ENCODE measurements around the gene PLD4. TPM values are rescaled to one million over a fixed set of nuclear protein-coding genes. Genes with fewer than 3 reads are reported as not detected.

Gene PLD4
- polyA plus RNA-seq, 3 donors = 12.2 to 15.5 (median 15.1) TPM

- Histone ChIP-seq H3K79me2 (ENCODE audit: insufficient read depth, low read length) (no peaks in the 10 kb centered on the region), H3K4me2 (replicated peaks; ENCODE audit: extremely low read depth, low read length, poor library complexity, severe bottlenecking) (no peak overlapping the region), H3K4me1 (ENCODE audit: control insufficient read depth in 1 of 2, insufficient read depth in 2 of 2, low read length in 2 of 2) (peaks cover 0 to 5% of the 10 kb centered on the region in 2 donors), H2AFZ (ENCODE audit: insufficient read depth, low read depth, low read length, poor library complexity, severe bottlenecking) (no peak overlapping the region), H3K9me3 (replicated peaks in 1 of 2; ENCODE audit: control insufficient read depth in 1 of 2, insufficient read depth in 1 of 2, low read length in 2 of 2) (peaks cover 0 to 2% of the 10 kb centered on the region in 2 donors), H3K27ac (ENCODE audit: low read depth in 1 of 2, low read length in 2 of 2) (no peak overlapping the region), H3K9ac (ENCODE audit: insufficient read depth, low read length, poor library complexity, severe bottlenecking) (no peak overlapping the region), H3K4me3 (replicated peaks in 1 of 3; ENCODE audit: low read depth in 2 of 3, low read length in 3 of 3) (no peak overlapping the region), H3K36me3 (replicated peaks in 1 of 2; ENCODE audit: control insufficient read depth in 1 of 2, insufficient read depth in 2 of 2, low read length in 2 of 2) (no peaks in the 10 kb centered on the region), H4K20me1 (ENCODE audit: insufficient read depth, low read length) (no peaks in the 10 kb centered on the region), H3K27me3 (ENCODE audit: control insufficient read depth in 2 of 2, insufficient read depth in 2 of 2, low read length in 2 of 2) (no peaks in the 10 kb centered on the region)
- no peak overlapping the region for H3K4me3 Mint-ChIP-seq
- 98% methylated on average over 8 of the region's 8 CpGs for WGBS (ENCODE audit: insufficient coverage)
- TF ChIP-seq CTCF (IDR thresholded peaks at IDR 0.05) = no peak
- peaks cover 10 to 17% (median 10%) of the 10 kb centered on the region in 3 donors for H3K27me3 Mint-ChIP-seq (ENCODE audit: low read depth in 3 of 3)
- H3K27ac Mint-ChIP-seq = peak overlapping the region in 1 of 7 donors; percentile 23
- peaks cover 7% of the 10 kb centered on the region for H3K4me1 Mint-ChIP-seq
- intact Hi-C loops (cut with micrococcal nuclease) = no loop called here
- H3K9me3 Mint-ChIP-seq = peaks cover 0 to 5% (median 0%) of the 10 kb centered on the region in 7 donors
- no peaks in the 10 kb centered on the region for H3K36me3 Mint-ChIP-seq
- DNase-seq = no peak
Measured at GRCh38 chr14:104875811-104876210, 48.9 kb upstream of the PLD4 start.

GRCh38 chr14:104876251-104876699 lies 48.4 kb upstream of the PLD4 start:
- no peaks in the 10 kb centered on the region for H3K79me2 ChIP-seq (ENCODE audit: insufficient read depth, low read length)
- peaks cover 10 to 13% (median 10%) of the 10 kb centered on the region in 3 donors for H3K27me3 Mint-ChIP-seq (ENCODE audit: low read depth in 3 of 3)
- intact Hi-C loops (cut with micrococcal nuclease) = no loop called here
- H3K9me3 ChIP-seq (replicated peaks in 1 of 2; ENCODE audit: control insufficient read depth in 1 of 2, insufficient read depth in 1 of 2, low read length in 2 of 2) = peaks cover 0 to 2% of the 10 kb centered on the region in 2 donors
- H3K36me3 Mint-ChIP-seq = no peaks in the 10 kb centered on the region
- no peak overlapping the region for H3K9ac ChIP-seq (ENCODE audit: insufficient read depth, low read length, poor library complexity, severe bottlenecking)
- DNase-seq = peak; percentile 2 to 40 (median 14)
- H3K4me1 Mint-ChIP-seq = peaks cover 7% of the 10 kb centered on the region
- peak overlapping the region in 1 of 7 donors; percentile 23 for H3K27ac Mint-ChIP-seq
- H3K4me3 ChIP-seq (replicated peaks in 1 of 3; ENCODE audit: low read depth in 2 of 3, low read length in 3 of 3) = no peak overlapping the region
- peaks cover 0 to 5% (median 0%) of the 10 kb centered on the region in 7 donors for H3K9me3 Mint-ChIP-seq
- H4K20me1 ChIP-seq (ENCODE audit: insufficient read depth, low read length) = no peaks in the 10 kb centered on the region
- no peaks in the 10 kb centered on the region for H3K36me3 ChIP-seq (replicated peaks in 1 of 2; ENCODE audit: control insufficient read depth in 1 of 2, insufficient read depth in 2 of 2, low read length in 2 of 2)
- H3K27ac ChIP-seq (ENCODE audit: low read depth in 1 of 2, low read length in 2 of 2) = no peak overlapping the region
- no peak for TF ChIP-seq CTCF (IDR thresholded peaks at IDR 0.05)
- H3K4me1 ChIP-seq (ENCODE audit: control insufficient read depth in 1 of 2, insufficient read depth in 2 of 2, low read length in 2 of 2) = peaks cover 0 to 5% of the 10 kb centered on the region in 2 donors
- no peak overlapping the region for H3K4me2 ChIP-seq (replicated peaks; ENCODE audit: extremely low read depth, low read length, poor library complexity, severe bottlenecking)
- no peak overlapping the region for H3K4me3 Mint-ChIP-seq
- 83% methylated on average over 4 of the region's 8 CpGs for WGBS (ENCODE audit: insufficient coverage)
- H3K27me3 ChIP-seq (ENCODE audit: control insufficient read depth in 2 of 2, insufficient read depth in 2 of 2, low read length in 2 of 2) = no peaks in the 10 kb centered on the region
- H2AFZ ChIP-seq (ENCODE audit: insufficient read depth, low read depth, low read length, poor library complexity, severe bottlenecking) = no peak overlapping the region
